Panc1 (cell line): ENCODE measurements around the gene ZCCHC2. TPM values are rescaled to one million over a fixed set of nuclear protein-coding genes. Genes with fewer than 3 reads are reported as not detected.

Experiments
- ATAC-seq: fragments of 200-7000 bp; cut with Tn5 transposase; 2 replicates; pipeline ENCODE4 v1.9.1; 2020; ENCODE audit warnings: mild to moderate bottlenecking, moderate library complexity
- BruUV-seq: library from RNA; stranded (reverse); fragments of 400-500 nt; replicated peaks from 2 replicates; lab custom pipeline; 2021; lab: Mats Ljungman, UMichigan
- CTCF ChIA-PET: fragments of 300-600 bp; sonication (Branson Sonifier 250); formaldehyde crosslinking; loops from one replicate; lab custom pipeline; 2022; ENCODE audit warnings: antibody characterized with exemption; lab: Charles Lee
- POLR2A ChIA-PET: fragments of 300-600 bp; sonication (Branson Sonifier 250); formaldehyde crosslinking; loops from one replicate; lab custom pipeline; 2022; ENCODE audit warnings: antibody characterized with exemption; lab: Charles Lee
- DNase-seq: peaks from one replicate; pipeline ENCODE4 v3.0.0-alpha.2; 2010; ENCODE audit warnings: low read depth, low spot score
- H3K27ac ChIP-seq: 2 replicates; pipeline ENCODE4 v1.5.1; 2011; ENCODE audit warnings: mild to moderate bottlenecking, low read length, inconsistent platforms
- H3K27me3 ChIP-seq: fragments of 200-500 bp; sonication (Bioruptor generic); 2 replicates; pipeline ENCODE4 v1.6.0; 2014; ENCODE audit warnings: low read length, inconsistent platforms; ENCODE audit not compliant: control insufficient read depth, insufficient read depth
- H3K36me3 ChIP-seq: fragments of 200-500 bp; sonication (Bioruptor generic); 2 replicates; pipeline ENCODE4 v1.5.1; 2014; ENCODE audit warnings: inconsistent platforms, mild to moderate bottlenecking, low read length, moderate library complexity; ENCODE audit not compliant: control insufficient read depth, insufficient read depth
- H3K4me1 ChIP-seq: 2 replicates; pipeline ENCODE4 v1.5.1; 2011; ENCODE audit warnings: inconsistent platforms, mild to moderate bottlenecking, low read length, moderate library complexity; ENCODE audit not compliant: control insufficient read depth, insufficient read depth
- H3K4me3 ChIP-seq, 2 experiments: 2 replicates each; pipeline ENCODE4 v1.5.1; 2011 to 2012; ENCODE audit warnings: low read depth in 2 of 2, low read length in 2 of 2, mild to moderate bottlenecking in 2 of 2, inconsistent platforms in 1 of 2, moderate library complexity in 1 of 2
- H3K9me3 ChIP-seq: fragments of 200-500 bp; sonication (Bioruptor generic); 2 replicates; pipeline ENCODE4 v1.5.1; 2014; ENCODE audit warnings: low read depth, mild to moderate bottlenecking, inconsistent platforms, low read length, moderate library complexity; ENCODE audit not compliant: control insufficient read depth, insufficient read depth
- POLR2AphosphoS5 ChIP-seq: IDR thresholded peaks from 2 replicates; pipeline ENCODE4 v1.6.1; 2012; ENCODE audit warnings: mild to moderate bottlenecking, low read depth, low read length, moderate library complexity
- SIN3A ChIP-seq: IDR thresholded peaks from 2 replicates; pipeline ENCODE4 v1.6.1; 2012; ENCODE audit warnings: low read depth, mild to moderate bottlenecking, low read length, moderate library complexity, borderline replicate concordance; ENCODE audit not compliant: insufficient read depth
- TCF7L2 ChIP-seq: IDR thresholded peaks from 2 replicates; pipeline ENCODE4 v1.6.1; 2011; ENCODE audit warnings: mild to moderate bottlenecking, low read depth, low read length, inconsistent platforms
- in situ Hi-C: cut with HindIII; loops from 2 replicates; pipeline ENCODE4 v1.10.0; 2016; ENCODE audit warnings: low sequenced_read_pairs, low pct_unique_long_range_greater_than_20kb
- intact Hi-C: fragments of 100-400 bp; cut with micrococcal nuclease; formaldehyde crosslinking; loops from one replicate; pipeline ENCODE4 v1.10.0; 2022; ENCODE audit not compliant: unreplicated experiment
- total RNA-seq: library from RNA; stranded (reverse); gene quantifications from one replicate; pipeline ENCODE4 v1.2.1, GENCODE V29; 2021; ENCODE audit not compliant: unreplicated experiment
- TF ChIP-seq, protein P1 (sequence below), 2 experiments: IDR thresholded peaks; 2 replicates each; pipeline ENCODE4 v1.6.1; 2011 to 2012; ENCODE audit warnings: low read depth in 2 of 2, control low read depth in 1 of 2, low read length in 1 of 2, mild to moderate bottlenecking in 1 of 2, moderate library complexity in 1 of 2; ENCODE audit not compliant: insufficient read depth in 1 of 2
- TF ChIP-seq, protein P2 (sequence below): fragments of 450-650 bp; IDR thresholded peaks from 2 replicates; pipeline ENCODE4 v1.5.1; 2017; ENCODE audit warnings: mild to moderate bottlenecking

ZCCHC2 gene
- total RNA-seq, 1 experiment from 2014 or later, result 18.2 TPM

GRCh38 chr18:62588217-62588616, 65.4 kb downstream of the ZCCHC2 start:
- ChIA-PET POLR2A (no interaction called here), CTCF (no interaction called here)
- Histone ChIP-seq H3K4me1 (peaks cover 4% of the 10 kb centered on the region), H3K4me3 (no peak overlapping the region), H3K9me3 (no peaks in the 10 kb centered on the region), H3K27ac (no peak overlapping the region), H3K27me3 (no peaks in the 10 kb centered on the region), H3K36me3 (no peaks in the 10 kb centered on the region)
- in situ Hi-C loops, result no loop called here
- ATAC-seq (no peak), DNase-seq (no peak)
- intact Hi-C loops, result no loop called here
- no TSS peak for BruUV-seq
- TF ChIP-seq, protein P1, sequence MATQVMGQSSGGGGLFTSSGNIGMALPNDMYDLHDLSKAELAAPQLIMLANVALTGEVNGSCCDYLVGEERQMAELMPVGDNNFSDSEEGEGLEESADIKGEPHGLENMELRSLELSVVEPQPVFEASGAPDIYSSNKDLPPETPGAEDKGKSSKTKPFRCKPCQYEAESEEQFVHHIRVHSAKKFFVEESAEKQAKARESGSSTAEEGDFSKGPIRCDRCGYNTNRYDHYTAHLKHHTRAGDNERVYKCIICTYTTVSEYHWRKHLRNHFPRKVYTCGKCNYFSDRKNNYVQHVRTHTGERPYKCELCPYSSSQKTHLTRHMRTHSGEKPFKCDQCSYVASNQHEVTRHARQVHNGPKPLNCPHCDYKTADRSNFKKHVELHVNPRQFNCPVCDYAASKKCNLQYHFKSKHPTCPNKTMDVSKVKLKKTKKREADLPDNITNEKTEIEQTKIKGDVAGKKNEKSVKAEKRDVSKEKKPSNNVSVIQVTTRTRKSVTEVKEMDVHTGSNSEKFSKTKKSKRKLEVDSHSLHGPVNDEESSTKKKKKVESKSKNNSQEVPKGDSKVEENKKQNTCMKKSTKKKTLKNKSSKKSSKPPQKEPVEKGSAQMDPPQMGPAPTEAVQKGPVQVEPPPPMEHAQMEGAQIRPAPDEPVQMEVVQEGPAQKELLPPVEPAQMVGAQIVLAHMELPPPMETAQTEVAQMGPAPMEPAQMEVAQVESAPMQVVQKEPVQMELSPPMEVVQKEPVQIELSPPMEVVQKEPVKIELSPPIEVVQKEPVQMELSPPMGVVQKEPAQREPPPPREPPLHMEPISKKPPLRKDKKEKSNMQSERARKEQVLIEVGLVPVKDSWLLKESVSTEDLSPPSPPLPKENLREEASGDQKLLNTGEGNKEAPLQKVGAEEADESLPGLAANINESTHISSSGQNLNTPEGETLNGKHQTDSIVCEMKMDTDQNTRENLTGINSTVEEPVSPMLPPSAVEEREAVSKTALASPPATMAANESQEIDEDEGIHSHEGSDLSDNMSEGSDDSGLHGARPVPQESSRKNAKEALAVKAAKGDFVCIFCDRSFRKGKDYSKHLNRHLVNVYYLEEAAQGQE (IDR thresholded peaks at IDR 0.05; ENCODE audit: insufficient read depth in 1 of 2, low read depth in 2 of 2, low read length in 1 of 2), result no peak
- TF ChIP-seq POLR2AphosphoS5 (no peak), TCF7L2 (no peak), SIN3A (no peak)
- TF ChIP-seq, protein P2, sequence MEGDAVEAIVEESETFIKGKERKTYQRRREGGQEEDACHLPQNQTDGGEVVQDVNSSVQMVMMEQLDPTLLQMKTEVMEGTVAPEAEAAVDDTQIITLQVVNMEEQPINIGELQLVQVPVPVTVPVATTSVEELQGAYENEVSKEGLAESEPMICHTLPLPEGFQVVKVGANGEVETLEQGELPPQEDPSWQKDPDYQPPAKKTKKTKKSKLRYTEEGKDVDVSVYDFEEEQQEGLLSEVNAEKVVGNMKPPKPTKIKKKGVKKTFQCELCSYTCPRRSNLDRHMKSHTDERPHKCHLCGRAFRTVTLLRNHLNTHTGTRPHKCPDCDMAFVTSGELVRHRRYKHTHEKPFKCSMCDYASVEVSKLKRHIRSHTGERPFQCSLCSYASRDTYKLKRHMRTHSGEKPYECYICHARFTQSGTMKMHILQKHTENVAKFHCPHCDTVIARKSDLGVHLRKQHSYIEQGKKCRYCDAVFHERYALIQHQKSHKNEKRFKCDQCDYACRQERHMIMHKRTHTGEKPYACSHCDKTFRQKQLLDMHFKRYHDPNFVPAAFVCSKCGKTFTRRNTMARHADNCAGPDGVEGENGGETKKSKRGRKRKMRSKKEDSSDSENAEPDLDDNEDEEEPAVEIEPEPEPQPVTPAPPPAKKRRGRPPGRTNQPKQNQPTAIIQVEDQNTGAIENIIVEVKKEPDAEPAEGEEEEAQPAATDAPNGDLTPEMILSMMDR, result no peak

- Histone ChIP-seq H3K4me1 (no peaks in the 10 kb centered on the region), H3K36me3 (no peaks in the 10 kb centered on the region), H3K27ac (no peak overlapping the region), H3K4me3 (no peak overlapping the region), H3K27me3 (no peaks in the 10 kb centered on the region; the same call in 1 of the 2 replicates), H3K9me3 (no peaks in the 10 kb centered on the region)
- ChIA-PET CTCF (no interaction called here), POLR2A (no interaction called here)
- DNase-seq, result no peak
- ATAC-seq, result no peak
- TF ChIP-seq POLR2AphosphoS5 (no peak), SIN3A (no peak), TCF7L2 (no peak)
- TF ChIP-seq, protein P2, result no peak
- TF ChIP-seq, protein P1 (IDR thresholded peaks at IDR 0.05; ENCODE audit: insufficient read depth in 1 of 2, low read depth in 2 of 2, low read length in 1 of 2), result no peak
- intact Hi-C loops (no loop called here), in situ Hi-C loops (no loop called here)
- no TSS peak for BruUV-seq
Observed at GRCh38 chr18:62590799-62591590, 68.2 kb downstream of the ZCCHC2 start.
